ENCODE data around the gene FAM151B. TPM values are rescaled to one million over a fixed set of nuclear protein-coding genes. Genes with fewer than 3 reads are reported as not detected.

Gene FAM151B
- total RNA-seq, 2 donors from 2014 or later = 3.9 to 7.4 TPM

DNA sequence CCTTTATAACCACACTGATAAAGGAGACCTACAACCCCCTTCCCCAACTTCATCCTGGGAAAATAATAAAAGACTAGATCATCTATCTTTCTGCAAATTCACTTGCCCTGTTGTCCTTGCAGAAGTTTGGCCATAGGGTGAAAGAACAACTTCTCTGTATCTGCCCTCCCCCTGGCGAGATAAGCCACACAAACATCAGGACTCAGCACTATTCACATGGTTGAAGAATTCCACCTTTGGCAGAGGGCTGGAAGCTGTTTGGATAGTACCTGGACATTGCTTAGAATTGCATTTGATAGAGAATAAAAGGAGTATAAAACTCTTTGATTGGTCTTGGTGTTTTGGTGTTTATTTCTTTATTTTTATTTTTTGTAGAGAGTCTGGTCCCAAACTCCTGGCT, 16.9 kb downstream of the FAM151B start:
- no peaks in the 10 kb centered on the region for H3K4me1 ChIP-seq (ENCODE audit: control insufficient read depth in 1 of 2, low read depth in 2 of 2)
- no peak overlapping the region for H3K4me3 ChIP-seq
- no peaks in the 10 kb centered on the region for H3K9me3 ChIP-seq
- no peaks in the 10 kb centered on the region for H3K27me3 ChIP-seq (replicated peaks; ENCODE audit: insufficient read depth)
- TF ChIP-seq, protein P1, sequence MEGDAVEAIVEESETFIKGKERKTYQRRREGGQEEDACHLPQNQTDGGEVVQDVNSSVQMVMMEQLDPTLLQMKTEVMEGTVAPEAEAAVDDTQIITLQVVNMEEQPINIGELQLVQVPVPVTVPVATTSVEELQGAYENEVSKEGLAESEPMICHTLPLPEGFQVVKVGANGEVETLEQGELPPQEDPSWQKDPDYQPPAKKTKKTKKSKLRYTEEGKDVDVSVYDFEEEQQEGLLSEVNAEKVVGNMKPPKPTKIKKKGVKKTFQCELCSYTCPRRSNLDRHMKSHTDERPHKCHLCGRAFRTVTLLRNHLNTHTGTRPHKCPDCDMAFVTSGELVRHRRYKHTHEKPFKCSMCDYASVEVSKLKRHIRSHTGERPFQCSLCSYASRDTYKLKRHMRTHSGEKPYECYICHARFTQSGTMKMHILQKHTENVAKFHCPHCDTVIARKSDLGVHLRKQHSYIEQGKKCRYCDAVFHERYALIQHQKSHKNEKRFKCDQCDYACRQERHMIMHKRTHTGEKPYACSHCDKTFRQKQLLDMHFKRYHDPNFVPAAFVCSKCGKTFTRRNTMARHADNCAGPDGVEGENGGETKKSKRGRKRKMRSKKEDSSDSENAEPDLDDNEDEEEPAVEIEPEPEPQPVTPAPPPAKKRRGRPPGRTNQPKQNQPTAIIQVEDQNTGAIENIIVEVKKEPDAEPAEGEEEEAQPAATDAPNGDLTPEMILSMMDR (IDR thresholded peaks at IDR 0.05) = no peak
- no peak overlapping the region for H3K27ac ChIP-seq
- no peak for ATAC-seq (ENCODE audit: insufficient number of reproducible peaks, low FRiP score, low read depth)
- DNase-seq (ENCODE audit: low spot score) = no peak
- H3K36me3 ChIP-seq = no peaks in the 10 kb centered on the region

DNA sequence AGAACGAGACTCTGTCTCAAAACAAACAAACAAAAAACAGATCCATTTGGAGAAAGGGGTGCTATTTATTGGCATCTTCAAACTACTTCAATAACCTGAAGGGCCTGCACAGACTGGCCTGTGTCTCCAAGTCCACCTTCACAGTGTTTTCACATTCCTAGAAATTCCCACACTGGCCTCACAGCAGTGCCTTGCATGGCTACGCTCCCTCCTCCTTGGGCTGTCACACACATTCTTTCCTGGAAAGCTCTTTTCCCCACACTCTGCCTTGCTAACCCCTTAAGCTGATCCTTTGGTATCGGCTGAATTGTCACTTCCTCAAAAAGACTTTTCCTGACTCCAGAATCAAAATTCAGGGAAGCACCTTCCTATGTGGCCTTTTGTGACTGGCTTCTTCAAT, 19.8 kb downstream of the FAM151B start:
- DNase-seq (ENCODE audit: low spot score) (no peak), ATAC-seq (ENCODE audit: insufficient number of reproducible peaks, low FRiP score, low read depth) (no peak)

DNA sequence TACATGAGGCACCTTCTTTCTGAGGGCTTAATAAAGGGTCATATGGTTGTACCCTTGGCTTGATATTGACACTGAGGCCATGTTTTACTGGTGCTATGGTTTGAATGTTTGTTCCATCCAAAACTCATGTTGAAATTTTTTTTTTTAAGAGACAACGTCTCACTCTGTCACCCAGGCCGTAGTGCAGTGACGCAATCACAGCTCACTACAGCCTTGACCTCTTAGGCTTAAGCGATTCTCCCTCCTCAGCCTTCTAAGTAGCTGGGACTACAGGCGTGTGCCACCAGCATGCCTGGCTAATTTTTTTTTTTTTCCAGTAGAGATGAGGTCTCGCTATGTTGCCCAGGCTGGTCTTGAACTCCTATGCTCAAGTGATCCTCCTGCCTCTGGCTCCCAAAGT, 20.9 kb downstream of the FAM151B start:
- TF ChIP-seq, protein P1 (IDR thresholded peaks at IDR 0.05) = no peak
- no peak overlapping the region for H3K27ac ChIP-seq
- no peak overlapping the region for H3K4me3 ChIP-seq
- DNase-seq (ENCODE audit: low spot score) (no peak), ATAC-seq (ENCODE audit: insufficient number of reproducible peaks, low FRiP score, low read depth) (no peak)
- no peaks in the 10 kb centered on the region for H3K4me1 ChIP-seq (ENCODE audit: control insufficient read depth in 1 of 2, low read depth in 2 of 2)
- no peaks in the 10 kb centered on the region for H3K36me3 ChIP-seq
- H3K27me3 ChIP-seq (replicated peaks; ENCODE audit: insufficient read depth) = no peaks in the 10 kb centered on the region
- H3K9me3 ChIP-seq = no peaks in the 10 kb centered on the region

More for the DNA sequence above, 19.8 kb downstream of the FAM151B start:
- TF ChIP-seq, protein P1 (IDR thresholded peaks at IDR 0.05) = no peak
- Histone ChIP-seq H3K27me3 (replicated peaks; ENCODE audit: insufficient read depth) (no peaks in the 10 kb centered on the region), H3K4me1 (ENCODE audit: control insufficient read depth in 1 of 2, low read depth in 2 of 2) (no peaks in the 10 kb centered on the region), H3K9me3 (no peaks in the 10 kb centered on the region), H3K27ac (no peak overlapping the region), H3K4me3 (no peak overlapping the region), H3K36me3 (no peaks in the 10 kb centered on the region)

DNA sequence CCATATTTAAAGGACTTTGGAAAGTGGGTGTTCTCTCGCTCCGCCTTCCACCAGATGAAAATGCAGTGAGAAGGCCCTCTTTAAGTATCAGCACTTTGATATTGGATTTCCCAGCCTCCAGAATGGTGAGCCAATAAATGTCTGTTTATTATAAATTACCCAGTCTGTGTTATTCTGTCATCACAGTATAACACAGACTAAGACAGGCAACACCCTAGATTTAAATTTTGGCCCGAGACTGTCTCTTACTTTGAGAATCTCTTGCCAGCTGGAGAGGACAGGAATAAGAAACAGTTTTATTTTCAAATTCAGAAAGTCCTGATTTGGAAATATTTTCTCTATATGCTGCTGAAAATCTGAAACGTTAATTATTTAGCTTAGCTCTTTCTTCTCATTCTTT, 21.5 kb downstream of the FAM151B start:
- DNase-seq (ENCODE audit: low spot score) = no peak
- Histone ChIP-seq H3K27me3 (replicated peaks; ENCODE audit: insufficient read depth) (no peaks in the 10 kb centered on the region), H3K27ac (no peak overlapping the region), H3K4me3 (no peak overlapping the region), H3K4me1 (ENCODE audit: control insufficient read depth in 1 of 2, low read depth in 2 of 2) (no peaks in the 10 kb centered on the region), H3K9me3 (no peaks in the 10 kb centered on the region), H3K36me3 (no peaks in the 10 kb centered on the region)
- TF ChIP-seq, protein P1 (IDR thresholded peaks at IDR 0.05) = no peak
- no peak for ATAC-seq (ENCODE audit: insufficient number of reproducible peaks, low FRiP score, low read depth)

DNA sequence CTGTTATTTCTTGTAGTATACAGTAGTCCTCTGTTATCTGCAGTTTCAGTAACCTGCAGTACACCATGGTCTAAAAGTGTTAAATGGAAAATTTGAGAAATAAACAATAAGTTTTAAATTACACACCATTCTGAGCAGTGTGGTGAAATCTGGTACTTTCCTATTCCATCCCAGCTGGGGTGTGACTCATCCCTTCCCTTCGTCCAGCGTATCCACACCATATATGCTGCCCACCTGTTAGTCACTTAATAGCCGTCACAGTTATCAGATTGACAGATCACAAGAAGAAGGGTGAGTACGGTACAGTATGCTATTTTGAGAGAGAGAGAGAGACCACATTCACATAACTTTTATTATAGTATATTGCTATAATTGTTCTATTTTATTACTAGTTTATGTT, 28.9 kb downstream of the FAM151B start:
- Histone ChIP-seq H3K27me3 (replicated peaks; ENCODE audit: insufficient read depth) (no peaks in the 10 kb centered on the region), H3K4me1 (ENCODE audit: control insufficient read depth in 1 of 2, low read depth in 2 of 2) (no peaks in the 10 kb centered on the region), H3K36me3 (no peaks in the 10 kb centered on the region), H3K27ac (no peak overlapping the region), H3K9me3 (no peaks in the 10 kb centered on the region), H3K4me3 (no peak overlapping the region)
- ATAC-seq (ENCODE audit: insufficient number of reproducible peaks, low FRiP score, low read depth) (no peak), DNase-seq (ENCODE audit: low spot score) (no peak)
- TF ChIP-seq, protein P1 (IDR thresholded peaks at IDR 0.05) = no peak

All from thoracic aorta (tissue), 2 donors.